HG03571 (cell line): ENCODE results near the gene PELO.
A peak's percentile ranks its signal among the peaks of the same experiment; 100 is the strongest.
"Not testable (repeated sequence)": the region's sequence is repeated elsewhere in the genome, so short reads cannot be mapped to it uniquely, and the experiment has no call there.

ENCODE experiments used
- ATAC-seq: cut with Tn5 transposase; IDR thresholded peaks from one replicate; pipeline ENCODE4 v1.9.1; 2021; ENCODE audit not compliant: unreplicated experiment

The PELO gene

GRCh38 chr5:52800394-52801213 is 12.9 kb downstream of the PELO start:
- ATAC-seq: peak; percentile 41

GRCh38 chr5:52801329-52801728 is 13.6 kb downstream of the PELO start:
- ATAC-seq: no peak

- no peak for ATAC-seq
These were observed 14.7 kb downstream of the PELO start for GRCh38 chr5:52802272-52802973.

GRCh38 chr5:52802974-52803336 is 15.2 kb downstream of the PELO start:
- no peak for ATAC-seq

GRCh38 chr5:52804387-52804791 is 16.7 kb downstream of the PELO start:
- no peak for ATAC-seq

- no peak for ATAC-seq
These were observed 17.3 kb downstream of the PELO start for GRCh38 chr5:52804981-52805380.

- ATAC-seq: no peak
These were observed 17.9 kb downstream of the PELO start for GRCh38 chr5:52805615-52806014.

- no peak for ATAC-seq
These were observed 19.3 kb downstream of the PELO start for GRCh38 chr5:52807037-52807436.

GRCh38 chr5:52807723-52808122 is 20.0 kb downstream of the PELO start:
- no peak for ATAC-seq

- ATAC-seq: no peak
These were observed 20.7 kb downstream of the PELO start for GRCh38 chr5:52808316-52808901.

GRCh38 chr5:52809884-52810283 is 22.2 kb downstream of the PELO start:
- no peak for ATAC-seq

- no peak for ATAC-seq
These were observed 22.7 kb downstream of the PELO start for GRCh38 chr5:52810426-52810825.

GRCh38 chr5:52811067-52811749 is 23.5 kb downstream of the PELO start:
- no peak for ATAC-seq

GRCh38 chr5:52814352-52815148 is 26.8 kb downstream of the PELO start:
- no peak for ATAC-seq

GRCh38 chr5:52817818-52818217 is 30.1 kb downstream of the PELO start:
- no peak for ATAC-seq

GRCh38 chr5:52818360-52818759 is 30.6 kb downstream of the PELO start:
- no peak for ATAC-seq

- not testable (repeated sequence) for ATAC-seq
These were observed 31.1 kb downstream of the PELO start for GRCh38 chr5:52818807-52819206.

GRCh38 chr5:52821901-52822300 is 34.2 kb downstream of the PELO start:
- no peak for ATAC-seq

GRCh38 chr5:52822437-52822836 is 34.7 kb downstream of the PELO start:
- no peak for ATAC-seq

- ATAC-seq: no peak
These were observed 37.1 kb downstream of the PELO start for GRCh38 chr5:52824827-52825226.

GRCh38 chr5:52825826-52826225 is 38.1 kb downstream of the PELO start:
- peak; percentile 86 for ATAC-seq
